Mesothelial cell of epicardium (in vitro differentiated cells): ENCODE data around the gene AGER. TPM values are rescaled to one million over a fixed set of nuclear protein-coding genes. Genes with fewer than 3 reads are reported as not detected.

ENCODE experiments used
- DNase-seq, 2 experiments: peaks; one replicate each; pipeline ENCODE4 v3.0.0; 2021; ENCODE audit warnings: low spot score in 2 of 2; ENCODE audit not compliant: unreplicated experiment in 2 of 2
- H3K27ac Mint-ChIP-seq: 2 replicates; pipeline ENCODE4 v1.8.0; 2021; ENCODE audit warnings: mixed read lengths
- H3K27me3 Mint-ChIP-seq: 2 replicates; pipeline ENCODE4 v1.8.0; 2021; ENCODE audit warnings: low read depth, mixed read lengths
- H3K36me3 Mint-ChIP-seq: 2 replicates; pipeline ENCODE4 v1.8.0; 2021; ENCODE audit warnings: mixed read lengths
- H3K4me1 Mint-ChIP-seq: 2 replicates; pipeline ENCODE4 v1.8.0; 2021; ENCODE audit warnings: mixed read lengths
- H3K4me3 Mint-ChIP-seq: 2 replicates; pipeline ENCODE4 v1.8.0; 2021; ENCODE audit warnings: mild to moderate bottlenecking, moderate library complexity, mixed read lengths
- H3K9me3 Mint-ChIP-seq: 2 replicates; pipeline ENCODE4 v1.8.0; 2021; ENCODE audit warnings: mixed read lengths
- CTCF ChIP-seq: fragments of 200-600 bp; sonication (generic); IDR thresholded peaks from one replicate; pipeline ENCODE4 v1.5.0; 2021; ENCODE audit warnings: antibody characterized with exemption; ENCODE audit not compliant: unreplicated experiment
- total RNA-seq: library from RNA; stranded (reverse); gene quantifications from 3 replicates; pipeline ENCODE4 v1.2.1, GENCODE V29; 2021

AGER gene
- total RNA-seq, 1 donor from 2014 or later = 28.1 TPM

GRCh38 chr6:32196682-32197616 lies 12.9 kb upstream of the AGER start:
- no peaks in the 10 kb centered on the region for H3K9me3 Mint-ChIP-seq
- H3K27ac Mint-ChIP-seq = peak overlapping the region; percentile 100
- TF ChIP-seq CTCF = no peak
- no peaks in the 10 kb centered on the region for H3K36me3 Mint-ChIP-seq
- H3K4me1 Mint-ChIP-seq = peaks cover 38% of the 10 kb centered on the region
- DNase-seq = no peak
- no peaks in the 10 kb centered on the region for H3K27me3 Mint-ChIP-seq
- peak overlapping the region; percentile 94 for H3K4me3 Mint-ChIP-seq

GRCh38 chr6:32195902-32196681 lies 12.0 kb upstream of the AGER start:
- peak; percentile 64 to 76 for DNase-seq
- Mint-ChIP-seq H3K4me1 (peaks cover 46% of the 10 kb centered on the region), H3K27me3 (no peaks in the 10 kb centered on the region), H3K27ac (peak overlapping the region; percentile 100), H3K9me3 (no peaks in the 10 kb centered on the region), H3K36me3 (no peaks in the 10 kb centered on the region), H3K4me3 (peak overlapping the region; percentile 94)
- peak; percentile 24 for TF ChIP-seq CTCF

- Mint-ChIP-seq H3K27me3 (no peaks in the 10 kb centered on the region), H3K4me3 (peak overlapping the region; percentile 94), H3K9me3 (no peaks in the 10 kb centered on the region), H3K36me3 (no peaks in the 10 kb centered on the region), H3K27ac (peak overlapping the region; percentile 100), H3K4me1 (peaks cover 50% of the 10 kb centered on the region)
- peak; percentile 100 for DNase-seq
- peak; percentile 66 for TF ChIP-seq CTCF
These were observed 11.5 kb upstream of the AGER start for GRCh38 chr6:32195652-32195901.

- no peak for DNase-seq
These were observed 11.0 kb upstream of the AGER start for GRCh38 chr6:32194825-32195651.

More at GRCh38 chr6:32194825-32195651, 11.0 kb upstream of the AGER start:
- no peak for TF ChIP-seq CTCF
- peak overlapping the region; percentile 99 for H3K27ac Mint-ChIP-seq
- no peaks in the 10 kb centered on the region for H3K36me3 Mint-ChIP-seq
- peak overlapping the region; percentile 94 for H3K4me3 Mint-ChIP-seq
- no peaks in the 10 kb centered on the region for H3K9me3 Mint-ChIP-seq
- H3K4me1 Mint-ChIP-seq = peaks cover 53% of the 10 kb centered on the region
- H3K27me3 Mint-ChIP-seq = no peaks in the 10 kb centered on the region
